Type B pancreatic cell (in vitro differentiated cells): ENCODE data around the gene GRIN2D. TPM values are rescaled to one million over a fixed set of nuclear protein-coding genes. Genes with fewer than 3 reads are reported as not detected.

Experiments used
- DNase-seq: peaks from one replicate; pipeline ENCODE4 v3.0.0; 2021; ENCODE audit warnings: mixed read lengths; ENCODE audit not compliant: unreplicated experiment; ENCODE audit errors: extremely low spot score
- H3K27ac Mint-ChIP-seq: 2 replicates; pipeline ENCODE4 v1.8.0; 2021; ENCODE audit warnings: mild to moderate bottlenecking, mixed read lengths
- H3K27me3 Mint-ChIP-seq: 2 replicates; pipeline ENCODE4 v1.8.0; 2021; ENCODE audit warnings: mixed read lengths
- H3K36me3 Mint-ChIP-seq: 2 replicates; pipeline ENCODE4 v1.8.0; 2021; ENCODE audit warnings: mixed read lengths
- H3K4me1 Mint-ChIP-seq: one replicate; pipeline ENCODE4 v1.8.0; 2021; ENCODE audit warnings: mixed read lengths; ENCODE audit not compliant: unreplicated experiment
- H3K4me3 Mint-ChIP-seq: 2 replicates; pipeline ENCODE4 v1.8.0; 2021; ENCODE audit warnings: mild to moderate bottlenecking, mixed read lengths
- H3K9me3 Mint-ChIP-seq: 2 replicates; pipeline ENCODE4 v1.8.0; 2021; ENCODE audit warnings: mixed read lengths
- CTCF ChIP-seq: fragments of 200-600 bp; sonication (generic); conservative IDR thresholded peaks from 2 replicates; pipeline ENCODE4 v1.5.0; 2021; ENCODE audit warnings: antibody characterized with exemption, mild to moderate bottlenecking
- total RNA-seq: library from RNA; stranded (reverse); gene quantifications from 2 replicates; pipeline ENCODE4 v1.2.1, GENCODE V29; 2021; ENCODE audit warnings: low replicate concordance

Gene GRIN2D
- total RNA-seq, 1 donor from 2014 or later: 0.58 TPM

DNA sequence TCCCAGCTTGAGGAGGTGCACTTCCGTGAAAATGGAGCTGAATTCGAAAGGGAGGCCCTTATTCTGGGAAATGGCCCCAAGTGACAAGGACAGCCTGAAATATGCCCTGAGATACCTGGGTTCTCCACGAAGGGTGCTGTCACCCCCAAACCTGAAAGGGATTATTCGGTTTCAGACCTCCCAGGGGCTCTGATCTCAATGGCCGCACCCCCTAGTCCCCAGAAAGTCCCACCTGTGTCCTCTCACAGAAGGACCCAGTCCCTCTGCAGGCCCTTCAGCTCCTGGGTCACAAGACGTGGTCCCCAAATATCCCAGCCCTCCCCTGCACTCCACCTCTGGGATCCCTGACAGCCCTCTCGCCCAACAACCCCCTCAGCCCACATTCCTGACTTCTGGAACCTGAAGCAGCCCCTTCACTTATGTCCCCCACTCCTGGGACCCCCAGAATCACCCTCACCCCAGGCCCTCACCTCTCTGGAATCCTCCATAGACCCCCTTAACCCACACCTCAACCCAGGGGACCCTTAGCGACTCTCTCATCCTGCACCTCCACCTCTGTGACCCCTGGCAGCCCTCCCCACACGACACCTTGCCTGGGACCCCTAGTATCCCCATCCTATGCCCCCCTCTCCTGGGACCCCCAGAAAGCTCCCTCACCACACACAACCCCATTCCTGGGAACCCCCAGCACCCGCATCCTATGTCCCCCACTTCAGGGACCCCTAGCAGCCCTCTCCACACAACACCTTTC is 28.7 kb upstream of the GRIN2D start:
- H3K4me1 Mint-ChIP-seq: peaks cover 6% of the 10 kb centered on the region
- DNase-seq: no peak
- no peaks in the 10 kb centered on the region for H3K27me3 Mint-ChIP-seq
- no peak overlapping the region for H3K4me3 Mint-ChIP-seq
- TF ChIP-seq CTCF: no peak
- no peaks in the 10 kb centered on the region for H3K36me3 Mint-ChIP-seq
- no peaks in the 10 kb centered on the region for H3K9me3 Mint-ChIP-seq
- H3K27ac Mint-ChIP-seq: peak overlapping the region; percentile 95

DNA sequence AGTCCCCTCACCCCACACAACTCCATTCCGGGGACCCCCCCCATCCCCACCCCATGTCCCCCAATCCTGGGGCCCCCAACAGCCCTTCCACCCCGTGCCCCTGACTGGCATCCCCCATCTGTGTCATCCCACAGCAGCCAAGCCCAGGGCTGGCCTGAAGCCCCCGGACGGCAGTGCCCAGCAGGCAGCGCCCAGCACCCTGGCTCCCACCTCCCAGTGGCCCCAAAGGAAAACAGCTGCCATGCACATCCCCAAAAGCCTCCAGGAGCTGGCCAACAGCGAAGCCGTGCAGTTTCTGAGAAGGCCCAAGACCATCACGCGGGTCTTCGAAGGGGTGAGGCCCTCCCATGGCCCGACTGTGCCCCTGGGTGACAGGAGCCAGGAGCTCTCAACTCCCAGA is 27.9 kb upstream of the GRIN2D start:
- Mint-ChIP-seq H3K27me3 (no peaks in the 10 kb centered on the region), H3K27ac (no peak overlapping the region), H3K4me3 (no peak overlapping the region), H3K36me3 (no peaks in the 10 kb centered on the region), H3K9me3 (no peaks in the 10 kb centered on the region), H3K4me1 (peaks cover 9% of the 10 kb centered on the region)
- TF ChIP-seq CTCF: no peak
- DNase-seq: no peak

DNA sequence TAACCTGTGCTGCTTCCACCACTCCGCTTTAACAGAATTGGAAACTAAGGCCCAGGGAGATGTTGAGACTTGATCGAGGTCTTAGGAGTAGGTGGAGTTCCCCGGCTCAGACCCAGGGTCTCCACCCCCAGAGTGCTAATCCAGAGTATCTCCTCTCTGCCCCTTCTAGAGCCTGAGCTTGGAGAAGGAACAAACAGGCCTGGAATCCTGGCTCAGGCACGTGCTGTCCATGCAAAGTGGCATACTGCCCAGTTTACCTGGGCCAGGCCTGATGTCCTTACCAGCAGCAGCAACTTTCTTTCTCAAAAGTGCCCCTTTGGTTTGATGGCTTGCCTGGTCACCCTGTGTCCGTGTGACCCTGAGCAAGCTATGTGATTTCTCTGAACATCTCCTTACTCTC is 25.6 kb upstream of the GRIN2D start:
- Mint-ChIP-seq H3K4me1 (peaks cover 19% of the 10 kb centered on the region), H3K4me3 (no peak overlapping the region), H3K9me3 (no peaks in the 10 kb centered on the region), H3K36me3 (no peaks in the 10 kb centered on the region), H3K27me3 (no peaks in the 10 kb centered on the region), H3K27ac (no peak overlapping the region)
- no peak for DNase-seq
- no peak for TF ChIP-seq CTCF

GRCh38 chr19:48368936-48369335 is 24.5 kb upstream of the GRIN2D start:
- Mint-ChIP-seq H3K9me3 (no peaks in the 10 kb centered on the region), H3K27ac (no peak overlapping the region), H3K4me1 (peaks cover 20% of the 10 kb centered on the region), H3K4me3 (no peak overlapping the region), H3K36me3 (no peaks in the 10 kb centered on the region), H3K27me3 (no peaks in the 10 kb centered on the region)
- no peak for TF ChIP-seq CTCF
- no peak for DNase-seq

GRCh38 chr19:48370955-48371354 is 22.5 kb upstream of the GRIN2D start:
- no peaks in the 10 kb centered on the region for H3K9me3 Mint-ChIP-seq
- DNase-seq: no peak
- no peaks in the 10 kb centered on the region for H3K27me3 Mint-ChIP-seq
- no peaks in the 10 kb centered on the region for H3K36me3 Mint-ChIP-seq
- no peak overlapping the region for H3K4me3 Mint-ChIP-seq
- peaks cover 20% of the 10 kb centered on the region for H3K4me1 Mint-ChIP-seq
- TF ChIP-seq CTCF: no peak
- no peak overlapping the region for H3K27ac Mint-ChIP-seq
